ENCODE data around the gene SLC22A2.

The SLC22A2 gene

DNA sequence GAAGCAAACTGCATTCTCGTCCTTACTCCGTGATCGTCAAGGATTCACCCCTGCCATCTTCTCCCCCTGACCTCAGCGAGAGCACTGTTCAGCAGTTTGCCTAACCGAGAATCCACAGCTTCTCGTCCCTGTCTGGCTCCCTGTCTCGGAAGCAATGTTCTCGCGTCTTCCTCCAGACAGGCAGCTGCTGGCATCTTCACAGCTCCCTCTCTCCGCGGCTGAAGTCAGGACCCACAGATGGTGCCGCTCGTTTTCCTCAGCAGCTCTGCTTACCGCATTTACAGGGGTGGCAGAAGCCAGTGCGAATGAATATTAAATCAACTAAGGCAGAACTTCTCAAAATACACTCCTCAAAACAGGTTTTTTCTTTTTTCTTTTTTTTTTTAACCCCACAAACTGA is 18.9 kb upstream of the SLC22A2 start:
- no peaks in the 10 kb centered on the region for H4K20me1 ChIP-seq (ENCODE audit: insufficient read depth, low read length, poor library complexity, severe bottlenecking)
- H3K9me3 ChIP-seq (ENCODE audit: insufficient read depth, low read depth, low read length) = no peaks in the 10 kb centered on the region
- H3K79me2 ChIP-seq (ENCODE audit: insufficient read depth, low read length) = no peaks in the 10 kb centered on the region
- H2AFZ ChIP-seq (ENCODE audit: low read length) = no peak overlapping the region
- H3K4me2 ChIP-seq (ENCODE audit: low read depth, low read length, poor library complexity, severe bottlenecking) = no peak overlapping the region
- H3K4me3 ChIP-seq (ENCODE audit: low read length, poor library complexity, severe bottlenecking) = no peak overlapping the region
- no peak overlapping the region for H3K9ac ChIP-seq (ENCODE audit: low read depth, low read length, poor library complexity, severe bottlenecking)
- no peaks in the 10 kb centered on the region for H3K4me1 ChIP-seq (ENCODE audit: insufficient read depth, low read length, poor library complexity, severe bottlenecking)
- H3K36me3 ChIP-seq (ENCODE audit: insufficient read depth, low read length) = no peaks in the 10 kb centered on the region
- no peaks in the 10 kb centered on the region for H3K27me3 ChIP-seq (ENCODE audit: insufficient read depth, low read length, poor library complexity, severe bottlenecking)
- TF ChIP-seq, protein P1, sequence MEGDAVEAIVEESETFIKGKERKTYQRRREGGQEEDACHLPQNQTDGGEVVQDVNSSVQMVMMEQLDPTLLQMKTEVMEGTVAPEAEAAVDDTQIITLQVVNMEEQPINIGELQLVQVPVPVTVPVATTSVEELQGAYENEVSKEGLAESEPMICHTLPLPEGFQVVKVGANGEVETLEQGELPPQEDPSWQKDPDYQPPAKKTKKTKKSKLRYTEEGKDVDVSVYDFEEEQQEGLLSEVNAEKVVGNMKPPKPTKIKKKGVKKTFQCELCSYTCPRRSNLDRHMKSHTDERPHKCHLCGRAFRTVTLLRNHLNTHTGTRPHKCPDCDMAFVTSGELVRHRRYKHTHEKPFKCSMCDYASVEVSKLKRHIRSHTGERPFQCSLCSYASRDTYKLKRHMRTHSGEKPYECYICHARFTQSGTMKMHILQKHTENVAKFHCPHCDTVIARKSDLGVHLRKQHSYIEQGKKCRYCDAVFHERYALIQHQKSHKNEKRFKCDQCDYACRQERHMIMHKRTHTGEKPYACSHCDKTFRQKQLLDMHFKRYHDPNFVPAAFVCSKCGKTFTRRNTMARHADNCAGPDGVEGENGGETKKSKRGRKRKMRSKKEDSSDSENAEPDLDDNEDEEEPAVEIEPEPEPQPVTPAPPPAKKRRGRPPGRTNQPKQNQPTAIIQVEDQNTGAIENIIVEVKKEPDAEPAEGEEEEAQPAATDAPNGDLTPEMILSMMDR (conservative IDR thresholded peaks at IDR 0.05; ENCODE audit: low read length) = no peak
- no peak for TF ChIP-seq EZH2phosphoT487 (IDR thresholded peaks at IDR 0.05; ENCODE audit: borderline replicate concordance)
- H3K9me2 ChIP-seq (replicated peaks; ENCODE audit: low read depth, low read length) = no peaks in the 10 kb centered on the region
- no peaks in the 10 kb centered on the region for H3F3A ChIP-seq (ENCODE audit: low read depth)

DNA sequence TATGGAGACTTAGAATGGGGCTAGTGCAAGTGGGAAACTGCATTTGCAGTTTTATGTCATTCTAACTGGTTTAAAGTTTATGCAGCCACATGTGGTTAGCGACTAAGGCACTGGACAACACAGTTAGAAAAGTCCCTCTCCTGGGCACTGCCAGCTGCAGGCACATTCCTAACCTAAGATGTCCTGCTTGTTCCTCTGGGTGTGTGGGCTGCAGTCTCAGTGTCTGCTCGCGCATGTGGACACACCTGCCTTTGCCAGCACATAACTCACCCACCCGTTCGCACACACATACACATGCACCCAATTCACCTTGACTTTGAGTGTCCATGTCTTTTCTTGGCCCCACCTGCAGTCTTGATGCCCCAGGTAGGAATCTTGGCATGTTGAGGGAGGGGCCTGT is 18.5 kb upstream of the SLC22A2 start:
- H3K4me3 ChIP-seq (ENCODE audit: low read length, poor library complexity, severe bottlenecking) = no peak overlapping the region
- no peaks in the 10 kb centered on the region for H3K9me3 ChIP-seq (ENCODE audit: insufficient read depth, low read depth, low read length)
- no peak overlapping the region for H3K4me2 ChIP-seq (ENCODE audit: low read depth, low read length, poor library complexity, severe bottlenecking)
- H2AFZ ChIP-seq (ENCODE audit: low read length) = no peak overlapping the region
- no peak overlapping the region for H3K9ac ChIP-seq (ENCODE audit: low read depth, low read length, poor library complexity, severe bottlenecking)
- H3K4me1 ChIP-seq (ENCODE audit: insufficient read depth, low read length, poor library complexity, severe bottlenecking) = no peaks in the 10 kb centered on the region
- H3K9me2 ChIP-seq (replicated peaks; ENCODE audit: low read depth, low read length) = no peaks in the 10 kb centered on the region
- TF ChIP-seq, protein P1 (conservative IDR thresholded peaks at IDR 0.05; ENCODE audit: low read length) = no peak
- TF ChIP-seq EZH2phosphoT487 (IDR thresholded peaks at IDR 0.05; ENCODE audit: borderline replicate concordance) = no peak
- no peaks in the 10 kb centered on the region for H3K36me3 ChIP-seq (ENCODE audit: insufficient read depth, low read length)
- no peaks in the 10 kb centered on the region for H3K27me3 ChIP-seq (ENCODE audit: insufficient read depth, low read length, poor library complexity, severe bottlenecking)
- no peaks in the 10 kb centered on the region for H3K79me2 ChIP-seq (ENCODE audit: insufficient read depth, low read length)
- no peaks in the 10 kb centered on the region for H3F3A ChIP-seq (ENCODE audit: low read depth)
- H4K20me1 ChIP-seq (ENCODE audit: insufficient read depth, low read length, poor library complexity, severe bottlenecking) = no peaks in the 10 kb centered on the region

DNA sequence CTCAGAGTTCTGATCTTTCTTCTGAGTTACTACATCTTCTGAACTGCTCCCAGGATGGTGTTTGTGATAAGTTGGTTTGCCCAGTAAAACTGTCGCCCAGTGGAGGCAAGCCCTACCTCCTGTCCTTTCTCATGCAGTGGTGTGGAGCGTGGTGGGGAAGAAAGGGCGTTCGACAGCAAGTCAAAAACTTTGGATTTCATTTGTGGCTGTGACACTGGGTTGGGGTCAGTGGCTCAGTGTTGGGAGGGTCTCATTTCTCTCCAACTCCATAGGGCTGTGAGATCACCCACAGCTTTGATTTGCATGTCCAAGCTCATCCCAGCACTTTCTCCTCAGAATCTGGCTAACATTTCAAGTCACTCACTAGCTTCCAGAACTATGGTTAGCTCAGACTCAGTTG is 17.5 kb upstream of the SLC22A2 start:
- Histone ChIP-seq H4K20me1 (ENCODE audit: insufficient read depth, low read length, poor library complexity, severe bottlenecking) (no peaks in the 10 kb centered on the region), H3K36me3 (ENCODE audit: insufficient read depth, low read length) (no peaks in the 10 kb centered on the region), H3K4me2 (ENCODE audit: low read depth, low read length, poor library complexity, severe bottlenecking) (no peak overlapping the region), H3K9ac (ENCODE audit: low read depth, low read length, poor library complexity, severe bottlenecking) (no peak overlapping the region), H3K4me1 (ENCODE audit: insufficient read depth, low read length, poor library complexity, severe bottlenecking) (no peaks in the 10 kb centered on the region), H3K4me3 (ENCODE audit: low read length, poor library complexity, severe bottlenecking) (no peak overlapping the region), H3K79me2 (ENCODE audit: insufficient read depth, low read length) (no peaks in the 10 kb centered on the region), H2AFZ (ENCODE audit: low read length) (no peak overlapping the region), H3F3A (ENCODE audit: low read depth) (no peaks in the 10 kb centered on the region), H3K9me2 (replicated peaks; ENCODE audit: low read depth, low read length) (no peaks in the 10 kb centered on the region), H3K27me3 (ENCODE audit: insufficient read depth, low read length, poor library complexity, severe bottlenecking) (no peaks in the 10 kb centered on the region), H3K9me3 (ENCODE audit: insufficient read depth, low read depth, low read length) (no peaks in the 10 kb centered on the region)
- no peak for TF ChIP-seq EZH2phosphoT487 (IDR thresholded peaks at IDR 0.05; ENCODE audit: borderline replicate concordance)

DNA sequence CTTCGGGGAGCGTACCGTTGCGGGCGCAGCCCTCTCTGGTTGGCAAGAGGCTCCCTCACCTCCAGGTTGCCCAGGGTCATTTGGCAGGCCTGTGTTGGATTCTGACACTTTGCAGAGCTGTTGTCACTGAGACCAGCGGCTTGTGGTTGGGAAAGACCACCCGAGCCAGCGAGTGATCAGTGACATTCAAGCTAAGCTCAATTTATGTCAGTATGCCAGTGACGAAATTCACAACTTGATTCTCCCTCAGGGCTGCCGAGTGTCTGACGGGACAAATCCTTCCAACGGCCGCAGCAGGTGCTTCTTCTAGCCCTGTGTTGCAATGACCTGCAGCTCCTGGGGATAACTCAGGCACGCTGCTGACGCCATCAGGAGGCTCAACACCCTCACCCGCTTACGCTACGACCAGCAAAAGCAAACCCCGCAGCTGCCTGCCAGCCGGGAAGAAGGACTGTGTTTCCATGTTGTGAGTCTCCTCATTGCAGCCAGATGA is 16.9 kb upstream of the SLC22A2 start:
- H3F3A ChIP-seq (ENCODE audit: low read depth) = no peaks in the 10 kb centered on the region
- H3K36me3 ChIP-seq (ENCODE audit: insufficient read depth, low read length) = no peaks in the 10 kb centered on the region
- H2AFZ ChIP-seq (ENCODE audit: low read length) = no peak overlapping the region
- no peak overlapping the region for H3K4me3 ChIP-seq (ENCODE audit: low read length, poor library complexity, severe bottlenecking)
- H3K9me2 ChIP-seq (replicated peaks; ENCODE audit: low read depth, low read length) = no peaks in the 10 kb centered on the region
- no peaks in the 10 kb centered on the region for H3K9me3 ChIP-seq (ENCODE audit: insufficient read depth, low read depth, low read length)
- no peaks in the 10 kb centered on the region for H4K20me1 ChIP-seq (ENCODE audit: insufficient read depth, low read length, poor library complexity, severe bottlenecking)
- H3K4me1 ChIP-seq (ENCODE audit: insufficient read depth, low read length, poor library complexity, severe bottlenecking) = no peaks in the 10 kb centered on the region
- TF ChIP-seq, protein P1 (conservative IDR thresholded peaks at IDR 0.05; ENCODE audit: low read length) = no peak
- no peak for TF ChIP-seq EZH2phosphoT487 (IDR thresholded peaks at IDR 0.05; ENCODE audit: borderline replicate concordance)
- H3K27me3 ChIP-seq (ENCODE audit: insufficient read depth, low read length, poor library complexity, severe bottlenecking) = no peaks in the 10 kb centered on the region
- H3K9ac ChIP-seq (ENCODE audit: low read depth, low read length, poor library complexity, severe bottlenecking) = no peak overlapping the region
- H3K79me2 ChIP-seq (ENCODE audit: insufficient read depth, low read length) = no peaks in the 10 kb centered on the region
- no peak overlapping the region for H3K4me2 ChIP-seq (ENCODE audit: low read depth, low read length, poor library complexity, severe bottlenecking)

All from Loucy (cell line).